DND-41 (cell line): ENCODE results near the gene LYRM9.

Experiments used
- CTCF ChIP-seq: IDR thresholded peaks from 2 replicates; pipeline ENCODE4 v1.5.1; 2012; ENCODE audit warnings: borderline replicate concordance, low read length, moderate library complexity, mild to moderate bottlenecking; ENCODE audit not compliant: poor library complexity, severe bottlenecking; ENCODE audit errors: extremely low read depth
- EZH2 ChIP-seq: IDR thresholded peaks from 3 replicates; pipeline ENCODE4 v1.6.1; 2012; ENCODE audit warnings: borderline replicate concordance, low read depth, mild to moderate bottlenecking, moderate library complexity, low read length, inconsistent platforms; ENCODE audit not compliant: severe bottlenecking

- TF ChIP-seq CTCF (no peak), EZH2 (no peak)
These were observed 10.9 kb downstream of the LYRM9 start for GRCh38 chr17:27882162-27882840.
